ENCODE data around the gene SLC36A2.
A peak's percentile ranks its signal among the peaks of the same experiment; 100 is the strongest.

Gene SLC36A2

DNA sequence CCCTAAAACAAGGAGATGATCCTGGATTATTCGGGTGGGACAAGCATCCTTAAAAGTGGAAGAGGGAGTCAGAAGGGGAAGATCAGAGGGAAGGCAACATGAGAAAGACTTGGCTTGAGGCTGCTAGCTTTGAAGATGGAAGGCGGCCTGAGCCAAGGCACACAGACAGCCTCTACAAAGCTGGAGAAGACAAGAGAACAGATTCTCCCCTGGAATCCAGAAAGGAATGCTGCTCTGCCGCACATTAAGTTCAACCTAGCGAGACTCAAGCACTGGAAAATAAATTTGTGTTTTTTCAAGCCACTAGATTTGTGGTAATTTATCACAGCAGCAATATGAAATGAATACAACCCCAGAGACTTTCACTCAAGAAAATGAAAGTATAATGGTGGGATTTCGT lies 61.7 kb downstream of the SLC36A2 start:
- H3K4me1 ChIP-seq = no peaks in the 10 kb centered on the region
- H3K9me3 ChIP-seq = no peaks in the 10 kb centered on the region
- H3K36me3 ChIP-seq (replicated peaks) = no peaks in the 10 kb centered on the region
- in situ Hi-C loops (cut with MboI; ENCODE audit: low sequenced_read_pairs) = no loop called here
- H3K4me3 ChIP-seq = no peak overlapping the region
- DNase-seq (ENCODE audit: low spot score in 2 of 2) = no peak
- H3K27me3 ChIP-seq (ENCODE audit: low read depth) = no peaks in the 10 kb centered on the region

- H3K27me3 ChIP-seq (ENCODE audit: low read depth) = no peaks in the 10 kb centered on the region
- no peaks in the 10 kb centered on the region for H3K9me3 ChIP-seq
- in situ Hi-C loops (cut with MboI; ENCODE audit: low sequenced_read_pairs) = no loop called here
- no peaks in the 10 kb centered on the region for H3K4me1 ChIP-seq
- H3K4me3 ChIP-seq = no peak overlapping the region
- DNase-seq (ENCODE audit: low spot score in 2 of 2) = peak; percentile 9 to 20
- no peaks in the 10 kb centered on the region for H3K36me3 ChIP-seq (replicated peaks)
Measured at GRCh38 chr5:151284392-151284967, 62.9 kb downstream of the SLC36A2 start.

DNA sequence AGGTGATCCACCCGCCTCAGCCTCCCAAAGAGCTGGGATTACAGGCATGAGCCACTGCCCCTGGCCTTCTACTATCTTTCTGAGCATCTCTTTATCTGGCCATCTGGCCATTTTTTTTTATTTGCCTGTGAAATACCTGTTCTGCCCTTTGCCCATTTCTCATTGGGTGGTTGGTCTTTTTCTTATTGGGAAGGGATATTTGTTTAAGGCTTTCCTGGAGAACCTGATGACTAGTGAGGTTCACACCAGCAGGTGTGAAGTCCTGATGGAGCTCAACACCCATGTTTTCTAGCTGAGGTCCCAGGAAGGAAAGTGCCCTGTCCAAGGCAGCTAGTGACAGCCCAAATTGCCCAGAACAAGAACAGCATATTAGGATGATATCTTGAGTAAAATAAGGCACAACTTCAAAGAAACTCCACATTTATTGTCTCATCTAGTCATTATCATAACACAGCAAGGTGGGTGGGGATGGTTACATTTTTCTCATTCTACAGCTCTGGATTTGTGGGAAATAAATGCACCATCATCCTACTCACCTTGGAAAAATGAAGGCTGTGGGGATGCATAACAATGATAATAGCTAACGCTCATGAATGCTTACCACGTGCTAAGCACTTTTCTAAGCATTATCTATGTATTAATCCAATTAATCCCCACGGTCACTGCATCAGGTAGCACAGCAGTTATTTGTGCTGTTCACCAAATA lies 64.1 kb downstream of the SLC36A2 start:
- H3K4me1 ChIP-seq = no peaks in the 10 kb centered on the region
- in situ Hi-C loops (cut with MboI; ENCODE audit: low sequenced_read_pairs) = no loop called here
- no peak for DNase-seq (ENCODE audit: low spot score in 2 of 2)
- no peaks in the 10 kb centered on the region for H3K27me3 ChIP-seq (ENCODE audit: low read depth)
- H3K4me3 ChIP-seq = no peak overlapping the region
- H3K9me3 ChIP-seq = no peaks in the 10 kb centered on the region
- no peaks in the 10 kb centered on the region for H3K36me3 ChIP-seq (replicated peaks)

GRCh38 chr5:151281001-151281639 lies 66.2 kb downstream of the SLC36A2 start:
- Histone ChIP-seq H3K36me3 (replicated peaks) (no peaks in the 10 kb centered on the region), H3K4me1 (no peaks in the 10 kb centered on the region), H3K4me3 (no peak overlapping the region), H3K9me3 (no peaks in the 10 kb centered on the region), H3K27me3 (ENCODE audit: low read depth) (no peaks in the 10 kb centered on the region)
- in situ Hi-C loops (cut with MboI; ENCODE audit: low sequenced_read_pairs) = no loop called here
- DNase-seq (ENCODE audit: low spot score in 2 of 2) = no peak

DNA sequence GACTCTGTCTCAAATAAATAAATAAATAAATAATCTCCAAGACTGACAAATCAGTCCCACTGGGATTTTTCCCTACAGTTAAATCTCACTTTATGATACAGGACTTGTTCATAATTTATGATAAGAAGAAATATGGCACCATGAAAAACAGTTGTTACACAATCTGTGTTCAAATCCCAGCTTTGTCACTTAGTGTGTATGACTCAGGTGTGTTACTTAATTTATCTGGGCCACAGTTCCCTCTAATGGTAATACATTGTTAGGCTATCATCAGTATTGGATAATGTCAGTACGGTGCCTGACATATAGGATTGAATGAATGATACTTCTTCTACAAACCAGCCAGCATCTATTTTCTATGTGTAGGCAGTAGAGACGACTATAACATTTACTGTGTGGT lies 66.9 kb downstream of the SLC36A2 start:
- H3K9me3 ChIP-seq = no peaks in the 10 kb centered on the region
- no peaks in the 10 kb centered on the region for H3K4me1 ChIP-seq
- no peak overlapping the region for H3K4me3 ChIP-seq
- no peaks in the 10 kb centered on the region for H3K27me3 ChIP-seq (ENCODE audit: low read depth)
- no peaks in the 10 kb centered on the region for H3K36me3 ChIP-seq (replicated peaks)
- in situ Hi-C loops (cut with MboI; ENCODE audit: low sequenced_read_pairs) = no loop called here
- DNase-seq (ENCODE audit: low spot score in 2 of 2) = no peak

DNA sequence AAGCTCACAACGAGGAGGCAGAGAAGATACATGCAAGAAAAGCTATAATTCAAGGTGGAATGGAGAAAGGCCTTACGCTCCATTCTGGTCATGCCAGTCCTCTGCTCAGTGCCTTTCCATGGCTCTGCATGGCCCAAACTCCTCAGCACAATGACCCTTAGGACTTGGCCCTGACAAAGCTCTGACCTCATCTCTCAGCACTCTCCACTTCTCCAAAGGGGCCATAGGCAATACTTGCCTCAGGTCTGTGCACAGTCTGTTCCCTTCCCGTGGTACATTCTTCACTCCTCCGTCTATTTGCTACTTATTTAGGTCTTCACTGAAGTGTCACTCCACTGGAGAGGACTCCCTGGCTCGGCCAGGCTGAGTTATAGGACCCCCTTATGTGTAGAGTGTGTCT lies 68.5 kb downstream of the SLC36A2 start:
- no peak for DNase-seq (ENCODE audit: low spot score in 2 of 2)
- H3K36me3 ChIP-seq (replicated peaks) = no peaks in the 10 kb centered on the region
- H3K9me3 ChIP-seq = no peaks in the 10 kb centered on the region
- in situ Hi-C loops (cut with MboI; ENCODE audit: low sequenced_read_pairs) = no loop called here
- H3K4me3 ChIP-seq = no peak overlapping the region
- H3K27me3 ChIP-seq (ENCODE audit: low read depth) = no peaks in the 10 kb centered on the region
- H3K4me1 ChIP-seq = no peaks in the 10 kb centered on the region

DNA sequence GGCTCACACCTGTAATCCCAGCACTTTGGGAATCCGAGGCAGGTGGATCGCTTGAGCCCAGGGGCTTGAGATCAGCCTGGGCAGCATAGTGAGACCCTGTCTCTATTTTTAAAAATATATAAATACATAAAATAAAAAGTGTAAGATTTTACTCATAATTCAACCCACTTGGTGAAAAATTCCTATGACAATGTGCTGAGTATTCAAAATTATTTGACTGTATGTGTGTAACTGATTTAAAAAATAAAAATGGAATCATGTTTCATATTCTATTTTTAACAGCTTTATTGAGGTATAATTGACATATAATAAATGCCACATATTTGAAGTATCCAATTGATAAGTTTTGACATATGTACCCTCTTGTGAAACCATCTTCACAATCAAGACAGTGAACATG lies 71.6 kb downstream of the SLC36A2 start:
- no peaks in the 10 kb centered on the region for H3K27me3 ChIP-seq (ENCODE audit: low read depth)
- no peak overlapping the region for H3K4me3 ChIP-seq
- in situ Hi-C loops (cut with MboI; ENCODE audit: low sequenced_read_pairs) = no loop called here
- H3K4me1 ChIP-seq = no peaks in the 10 kb centered on the region
- no peaks in the 10 kb centered on the region for H3K36me3 ChIP-seq (replicated peaks)
- H3K9me3 ChIP-seq = no peaks in the 10 kb centered on the region
- no peak for DNase-seq (ENCODE audit: low spot score in 2 of 2)

- Histone ChIP-seq H3K4me1 (no peaks in the 10 kb centered on the region), H3K9me3 (no peaks in the 10 kb centered on the region), H3K27me3 (ENCODE audit: low read depth) (no peaks in the 10 kb centered on the region), H3K36me3 (replicated peaks) (no peaks in the 10 kb centered on the region), H3K4me3 (no peak overlapping the region)
- in situ Hi-C loops (cut with MboI; ENCODE audit: low sequenced_read_pairs) = no loop called here
- DNase-seq (ENCODE audit: low spot score in 2 of 2) = no peak
Measured at GRCh38 chr5:151274666-151275065, 72.7 kb downstream of the SLC36A2 start.

- Histone ChIP-seq H3K4me1 (no peaks in the 10 kb centered on the region), H3K9me3 (no peaks in the 10 kb centered on the region), H3K4me3 (no peak overlapping the region), H3K36me3 (replicated peaks) (no peaks in the 10 kb centered on the region), H3K27me3 (ENCODE audit: low read depth) (no peaks in the 10 kb centered on the region)
- DNase-seq (ENCODE audit: low spot score in 2 of 2) = no peak
- in situ Hi-C loops (cut with MboI; ENCODE audit: low sequenced_read_pairs) = no loop called here
Measured at GRCh38 chr5:151271336-151271735, 76.0 kb downstream of the SLC36A2 start.

GRCh38 chr5:151270599-151270998 lies 76.8 kb downstream of the SLC36A2 start:
- Histone ChIP-seq H3K4me3 (no peak overlapping the region), H3K27me3 (ENCODE audit: low read depth) (no peaks in the 10 kb centered on the region), H3K36me3 (replicated peaks) (no peaks in the 10 kb centered on the region), H3K9me3 (no peaks in the 10 kb centered on the region), H3K4me1 (no peaks in the 10 kb centered on the region)
- DNase-seq (ENCODE audit: low spot score in 2 of 2) = no peak
- in situ Hi-C loops (cut with MboI; ENCODE audit: low sequenced_read_pairs) = no loop called here

GRCh38 chr5:151267491-151268260 lies 79.7 kb downstream of the SLC36A2 start:
- Histone ChIP-seq H3K36me3 (replicated peaks) (no peaks in the 10 kb centered on the region), H3K4me1 (no peaks in the 10 kb centered on the region)

More at GRCh38 chr5:151267491-151268260, 79.7 kb downstream of the SLC36A2 start:
- DNase-seq (ENCODE audit: low spot score in 2 of 2) = no peak
- Histone ChIP-seq H3K4me3 (no peak overlapping the region), H3K27me3 (ENCODE audit: low read depth) (no peaks in the 10 kb centered on the region), H3K9me3 (no peaks in the 10 kb centered on the region)
- in situ Hi-C loops (cut with MboI; ENCODE audit: low sequenced_read_pairs) = no loop called here

All from HAP-1 (cell line).